ENCODE data around the gene RAPH1.

DNA sequence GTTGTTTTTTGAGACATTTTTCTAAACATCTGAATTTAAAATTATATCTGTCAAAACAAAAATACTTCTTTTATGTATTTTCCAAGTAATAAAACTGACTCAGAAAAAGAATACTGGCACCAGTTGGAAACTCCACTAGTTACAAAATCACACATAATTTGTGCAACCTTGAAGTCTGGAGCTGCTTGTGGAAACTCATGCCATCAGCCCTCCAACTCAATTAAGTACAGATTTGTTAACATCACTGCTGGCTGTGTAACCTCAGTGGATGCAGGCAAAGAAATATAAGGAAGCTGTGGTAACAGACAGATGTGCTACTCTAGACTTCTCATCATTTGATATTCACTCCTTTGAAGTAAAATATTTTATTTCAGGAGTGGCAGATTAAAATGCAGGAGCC lies 30.0 kb upstream of the RAPH1 start:
- TF ChIP-seq KLF9 (tag by site-specific recombination; IDR thresholded peaks at IDR 0.05; ENCODE audit: low read depth) (no peak), ZNF791 (tag by site-specific recombination; IDR thresholded peaks at IDR 0.05) (no peak), ZBTB8A (tag by site-specific recombination; IDR thresholded peaks at IDR 0.05) (no peak), ZNF114 (tag by site-specific recombination; IDR thresholded peaks at IDR 0.05) (no peak), ZNF174 (tag by site-specific recombination; IDR thresholded peaks at IDR 0.05) (no peak), HOXA7 (CRISPR knock-in tag; IDR thresholded peaks at IDR 0.05; ENCODE audit: borderline replicate concordance) (no peak), ZNF302 (tag by site-specific recombination; IDR thresholded peaks at IDR 0.05; ENCODE audit: low read depth) (no peak), ZNF529 (tag by site-specific recombination; IDR thresholded peaks at IDR 0.05; ENCODE audit: insufficient replicate concordance) (no peak)
- TF ChIP-seq, protein P1, sequence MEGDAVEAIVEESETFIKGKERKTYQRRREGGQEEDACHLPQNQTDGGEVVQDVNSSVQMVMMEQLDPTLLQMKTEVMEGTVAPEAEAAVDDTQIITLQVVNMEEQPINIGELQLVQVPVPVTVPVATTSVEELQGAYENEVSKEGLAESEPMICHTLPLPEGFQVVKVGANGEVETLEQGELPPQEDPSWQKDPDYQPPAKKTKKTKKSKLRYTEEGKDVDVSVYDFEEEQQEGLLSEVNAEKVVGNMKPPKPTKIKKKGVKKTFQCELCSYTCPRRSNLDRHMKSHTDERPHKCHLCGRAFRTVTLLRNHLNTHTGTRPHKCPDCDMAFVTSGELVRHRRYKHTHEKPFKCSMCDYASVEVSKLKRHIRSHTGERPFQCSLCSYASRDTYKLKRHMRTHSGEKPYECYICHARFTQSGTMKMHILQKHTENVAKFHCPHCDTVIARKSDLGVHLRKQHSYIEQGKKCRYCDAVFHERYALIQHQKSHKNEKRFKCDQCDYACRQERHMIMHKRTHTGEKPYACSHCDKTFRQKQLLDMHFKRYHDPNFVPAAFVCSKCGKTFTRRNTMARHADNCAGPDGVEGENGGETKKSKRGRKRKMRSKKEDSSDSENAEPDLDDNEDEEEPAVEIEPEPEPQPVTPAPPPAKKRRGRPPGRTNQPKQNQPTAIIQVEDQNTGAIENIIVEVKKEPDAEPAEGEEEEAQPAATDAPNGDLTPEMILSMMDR (tag by site-specific recombination; IDR thresholded peaks at IDR 0.05), result no peak
- TF ChIP-seq, protein P2, sequence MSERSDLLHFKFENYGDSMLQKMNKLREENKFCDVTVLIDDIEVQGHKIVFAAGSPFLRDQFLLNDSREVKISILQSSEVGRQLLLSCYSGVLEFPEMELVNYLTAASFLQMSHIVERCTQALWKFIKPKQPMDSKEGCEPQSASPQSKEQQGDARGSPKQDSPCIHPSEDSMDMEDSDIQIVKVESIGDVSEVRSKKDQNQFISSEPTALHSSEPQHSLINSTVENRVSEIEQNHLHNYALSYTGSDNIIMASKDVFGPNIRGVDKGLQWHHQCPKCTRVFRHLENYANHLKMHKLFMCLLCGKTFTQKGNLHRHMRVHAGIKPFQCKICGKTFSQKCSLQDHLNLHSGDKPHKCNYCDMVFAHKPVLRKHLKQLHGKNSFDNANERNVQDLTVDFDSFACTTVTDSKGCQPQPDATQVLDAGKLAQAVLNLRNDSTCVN (tag by site-specific recombination; optimal IDR thresholded peaks at IDR 0.05), result no peak
- TF ChIP-seq, protein P3, sequence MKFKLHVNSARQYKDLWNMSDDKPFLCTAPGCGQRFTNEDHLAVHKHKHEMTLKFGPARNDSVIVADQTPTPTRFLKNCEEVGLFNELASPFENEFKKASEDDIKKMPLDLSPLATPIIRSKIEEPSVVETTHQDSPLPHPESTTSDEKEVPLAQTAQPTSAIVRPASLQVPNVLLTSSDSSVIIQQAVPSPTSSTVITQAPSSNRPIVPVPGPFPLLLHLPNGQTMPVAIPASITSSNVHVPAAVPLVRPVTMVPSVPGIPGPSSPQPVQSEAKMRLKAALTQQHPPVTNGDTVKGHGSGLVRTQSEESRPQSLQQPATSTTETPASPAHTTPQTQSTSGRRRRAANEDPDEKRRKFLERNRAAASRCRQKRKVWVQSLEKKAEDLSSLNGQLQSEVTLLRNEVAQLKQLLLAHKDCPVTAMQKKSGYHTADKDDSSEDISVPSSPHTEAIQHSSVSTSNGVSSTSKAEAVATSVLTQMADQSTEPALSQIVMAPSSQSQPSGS (tag by site-specific recombination; IDR thresholded peaks at IDR 0.05; ENCODE audit: low read depth), result no peak

All from HEK293 (cell line).